HL-60 (cell line): ENCODE measurements around the gene NRF1.

Experiments
- CTCF ChIP-seq: IDR thresholded peaks from one replicate; pipeline ENCODE4 v1.5.1; 2011; ENCODE audit warnings: low read length, control low read depth, inconsistent platforms; ENCODE audit not compliant: insufficient read depth
- GABPA ChIP-seq: IDR thresholded peaks from 2 replicates; pipeline ENCODE4 v1.6.1; 2012; ENCODE audit warnings: low read depth
- POLR2AphosphoS5 ChIP-seq: IDR thresholded peaks from 2 replicates; pipeline ENCODE4 v1.6.1; 2012; ENCODE audit warnings: low read depth
- REST ChIP-seq: IDR thresholded peaks from 2 replicates; pipeline ENCODE4 v1.6.1; 2012; ENCODE audit warnings: low read depth; ENCODE audit not compliant: insufficient replicate concordance
- SPI1 ChIP-seq: IDR thresholded peaks from 2 replicates; pipeline ENCODE4 v1.6.1; 2012; ENCODE audit warnings: low read depth, mild to moderate bottlenecking, borderline replicate concordance

GRCh38 chr7:129769866-129770808 lies 158.6 kb downstream of the NRF1 start:
- TF ChIP-seq POLR2AphosphoS5: no peak
- no peak for TF ChIP-seq CTCF
- TF ChIP-seq GABPA: no peak
- TF ChIP-seq SPI1: no peak
- no peak for TF ChIP-seq REST
